ENCODE results near the gene DDX28. TPM values are rescaled to one million over a fixed set of nuclear protein-coding genes. Genes with fewer than 3 reads are reported as not detected.

Gene DDX28
- total RNA-seq, 2 experiments from 2014 or later: 16.6 to 17.3 TPM

DNA sequence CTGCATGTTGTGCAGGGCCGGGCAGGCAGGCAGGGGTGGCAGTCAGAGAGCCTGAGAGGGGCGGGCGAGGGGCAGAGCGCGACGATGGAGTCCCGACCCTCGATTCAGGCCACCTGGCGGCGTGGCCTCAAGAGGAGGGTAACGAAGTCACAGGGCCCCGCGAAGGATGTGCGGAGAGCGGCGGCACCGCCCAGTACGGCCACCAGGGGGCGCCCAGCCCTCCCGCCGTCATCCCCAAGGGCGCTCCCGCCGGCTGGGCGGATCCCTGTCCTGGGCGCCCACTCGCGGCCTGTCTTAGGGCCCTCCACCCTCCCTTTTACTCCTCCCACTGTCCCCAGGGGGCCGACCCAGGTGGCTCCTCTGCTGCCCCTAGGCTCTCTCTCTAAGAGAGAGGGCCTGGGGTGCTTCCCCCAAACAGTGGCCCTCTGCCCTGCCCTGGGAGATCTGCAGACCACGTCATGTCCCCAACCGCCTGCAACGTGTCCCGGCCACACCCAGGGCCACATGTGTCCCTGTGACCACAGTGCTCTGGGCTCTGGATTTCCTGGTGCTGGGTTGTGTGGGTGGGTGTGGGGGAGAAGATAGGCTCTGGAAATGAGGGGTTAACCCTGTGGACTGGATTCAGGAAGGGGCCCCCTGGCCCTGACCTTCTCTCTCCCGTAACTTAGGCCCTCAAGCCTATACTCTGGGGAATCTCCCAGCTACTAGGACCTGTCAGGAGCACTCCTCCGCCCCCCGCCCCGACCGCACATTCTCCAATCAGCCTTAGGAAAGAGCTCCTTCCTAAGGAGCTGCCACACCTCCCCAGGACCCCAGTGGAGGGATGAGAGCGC is 29.6 kb downstream of the DDX28 start:
- Mint-ChIP-seq H3K4me1 (ENCODE audit: low read depth) (peaks cover 40% of the 10 kb centered on the region), H3K36me3 (ENCODE audit: low read depth) (peaks cover 2% of the 10 kb centered on the region), H3K27ac (peak overlapping the region; percentile 98), H3K4me3 (peak overlapping the region; percentile 75), H3K9me3 (no peaks in the 10 kb centered on the region), H3K27me3 (no peaks in the 10 kb centered on the region)
- DNase-seq (peak; percentile 90), ATAC-seq (peak; percentile 84)
- CTCF ChIA-PET: interaction anchor here (0.6 to 2.5 kb wide), 12 partner anchors 9 to 423 kb away, joined by 3 to 22 read pairs (median 4); partner anchors contain the start of genes DDX28 and DUS2
- POLR2A ChIA-PET: interaction anchor here (1.0 to 1.4 kb wide), 5 partner anchors 12 to 57 kb away, joined by 3 to 5 read pairs (median 4); partner anchors contain the start of genes DDX28, DUS2 and PSMB10
- peak; percentile 97 for TF ChIP-seq CTCF (IDR thresholded peaks at IDR 0.05)
- intact Hi-C loops (cut with micrococcal nuclease): loop anchor here (1.0 kb wide), 1 partner anchor 47 kb away; no protein-coding TSS in a partner anchor

DNA sequence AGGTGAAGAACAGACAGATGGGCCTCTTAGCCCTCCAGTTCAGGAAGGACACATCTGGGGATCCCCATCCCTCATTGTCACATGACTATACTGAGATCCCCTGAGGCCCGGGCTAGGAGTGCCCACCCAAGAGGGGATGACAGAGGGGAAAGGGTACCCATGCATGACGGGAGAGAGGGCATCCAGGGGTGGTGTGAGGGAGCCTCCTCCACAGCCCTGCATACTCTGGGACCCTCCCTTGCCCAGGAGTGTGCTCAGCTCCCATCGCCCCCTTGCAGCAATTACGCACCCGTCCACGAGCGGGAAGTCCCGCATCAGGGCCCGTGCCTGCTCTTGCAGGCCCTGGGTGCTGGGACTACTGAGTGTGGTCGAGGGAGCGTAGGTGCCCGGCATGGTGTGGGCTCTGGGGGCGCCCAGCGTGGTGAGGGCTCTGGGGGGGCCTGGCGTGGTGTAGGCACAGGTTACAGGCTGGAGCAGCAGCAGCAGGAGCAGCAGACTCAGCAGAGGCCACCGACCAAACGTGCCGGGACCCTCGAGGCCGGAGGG is 30.3 kb downstream of the DDX28 start:
- DNase-seq: no peak
- POLR2A ChIA-PET: interaction anchor here (0.9 to 2.0 kb wide), 3 partner anchors 29 to 48 kb away, joined by 3 to 8 read pairs (median 6); no protein-coding TSS in a partner anchor
- H3K4me1 Mint-ChIP-seq (ENCODE audit: low read depth): peaks cover 36% of the 10 kb centered on the region
- H3K36me3 Mint-ChIP-seq (ENCODE audit: low read depth): peaks cover 2% of the 10 kb centered on the region
- intact Hi-C loops (cut with micrococcal nuclease): loop anchor here (1.0 kb wide), 1 partner anchor 48 kb away; no protein-coding TSS in a partner anchor
- H3K27me3 Mint-ChIP-seq: no peaks in the 10 kb centered on the region
- peak overlapping the region; percentile 26 for H3K4me3 Mint-ChIP-seq
- TF ChIP-seq CTCF (IDR thresholded peaks at IDR 0.05): no peak
- CTCF ChIA-PET: interaction anchor here (0.6 to 2.5 kb wide), 3 partner anchors 10 to 48 kb away, joined by 3 to 11 read pairs (median 3); no protein-coding TSS in a partner anchor
- ATAC-seq: no peak
- H3K9me3 Mint-ChIP-seq: no peaks in the 10 kb centered on the region
- H3K27ac Mint-ChIP-seq: peak overlapping the region; percentile 74

GRCh38 chr16:67990018-67990386 is 33.0 kb downstream of the DDX28 start:
- Mint-ChIP-seq H3K27me3 (no peaks in the 10 kb centered on the region), H3K4me3 (no peak overlapping the region), H3K36me3 (ENCODE audit: low read depth) (no peaks in the 10 kb centered on the region), H3K27ac (no peak overlapping the region), H3K4me1 (ENCODE audit: low read depth) (peaks cover 20% of the 10 kb centered on the region), H3K9me3 (no peaks in the 10 kb centered on the region)
- ChIA-PET CTCF (interaction anchor here (0.9 kb wide), 1 partner anchor 51 kb away, joined by 3 read pairs; no protein-coding TSS in a partner anchor), POLR2A (interaction anchor here (0.8 to 1.4 kb wide), 2 partner anchors 9 to 12 kb away, joined by 3 to 4 read pairs; partner anchors contain the start of gene DPEP2)
- ATAC-seq: no peak
- DNase-seq: no peak
- intact Hi-C loops (cut with micrococcal nuclease): no loop called here
- no peak for TF ChIP-seq CTCF (IDR thresholded peaks at IDR 0.05)

DNA sequence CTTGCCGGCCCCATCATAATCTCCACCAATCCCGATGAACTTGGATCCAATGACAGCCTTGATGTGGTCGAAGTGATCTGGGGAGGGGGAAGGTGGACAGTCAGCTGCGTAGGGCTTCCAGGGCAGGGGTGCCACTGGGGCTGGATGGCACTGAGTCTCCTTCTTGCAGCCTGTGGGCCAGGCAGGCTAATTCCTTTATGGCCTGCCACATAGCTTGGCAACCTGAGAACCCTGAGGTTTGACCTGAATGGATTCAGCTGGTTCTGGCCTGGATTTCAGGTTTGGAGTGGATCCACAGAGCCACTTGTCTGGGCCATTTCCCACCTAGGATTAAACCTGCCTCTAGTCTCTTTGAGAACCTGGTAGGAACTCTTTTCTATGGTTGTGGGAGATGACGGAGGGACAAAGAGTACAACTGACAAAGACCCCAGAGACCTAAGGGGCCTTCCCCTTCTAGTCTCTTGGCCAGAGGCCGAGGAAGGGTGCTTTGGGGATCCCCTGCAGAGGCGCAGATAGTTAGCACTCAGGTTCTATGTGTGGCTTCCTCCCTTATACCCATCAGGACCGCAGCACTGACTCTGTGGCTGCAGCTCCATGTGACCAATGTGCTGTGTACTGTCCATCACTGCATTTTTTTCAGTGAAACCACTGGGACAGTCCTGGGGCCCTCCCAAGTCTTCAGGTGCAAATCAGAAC is 33.6 kb downstream of the DDX28 start:
- no peak for TF ChIP-seq CTCF (IDR thresholded peaks at IDR 0.05)
- Mint-ChIP-seq H3K27me3 (no peaks in the 10 kb centered on the region), H3K36me3 (ENCODE audit: low read depth) (no peaks in the 10 kb centered on the region), H3K4me1 (ENCODE audit: low read depth) (peaks cover 20% of the 10 kb centered on the region), H3K9me3 (no peaks in the 10 kb centered on the region), H3K4me3 (no peak overlapping the region), H3K27ac (no peak overlapping the region)
- ChIA-PET POLR2A (interaction anchor here (0.8 to 1.4 kb wide), 3 partner anchors 9 to 12 kb away, joined by 3 to 4 read pairs (median 3); partner anchors contain the start of gene DPEP2), CTCF (interaction anchor here (0.8 to 1.1 kb wide), 3 partner anchors 8 to 51 kb away, joined by 3 to 4 read pairs (median 3); no protein-coding TSS in a partner anchor)
- DNase-seq (no peak), ATAC-seq (no peak)
- intact Hi-C loops (cut with micrococcal nuclease): no loop called here
